ENCODE measurements around the gene TMEM151B. TPM values are rescaled to one million over a fixed set of nuclear protein-coding genes. Genes with fewer than 3 reads are reported as not detected.

TMEM151B gene
- polyA plus RNA-seq, 1 of the 3 experiments (the other 2 are of a cell fraction): 0.05 TPM

DNA sequence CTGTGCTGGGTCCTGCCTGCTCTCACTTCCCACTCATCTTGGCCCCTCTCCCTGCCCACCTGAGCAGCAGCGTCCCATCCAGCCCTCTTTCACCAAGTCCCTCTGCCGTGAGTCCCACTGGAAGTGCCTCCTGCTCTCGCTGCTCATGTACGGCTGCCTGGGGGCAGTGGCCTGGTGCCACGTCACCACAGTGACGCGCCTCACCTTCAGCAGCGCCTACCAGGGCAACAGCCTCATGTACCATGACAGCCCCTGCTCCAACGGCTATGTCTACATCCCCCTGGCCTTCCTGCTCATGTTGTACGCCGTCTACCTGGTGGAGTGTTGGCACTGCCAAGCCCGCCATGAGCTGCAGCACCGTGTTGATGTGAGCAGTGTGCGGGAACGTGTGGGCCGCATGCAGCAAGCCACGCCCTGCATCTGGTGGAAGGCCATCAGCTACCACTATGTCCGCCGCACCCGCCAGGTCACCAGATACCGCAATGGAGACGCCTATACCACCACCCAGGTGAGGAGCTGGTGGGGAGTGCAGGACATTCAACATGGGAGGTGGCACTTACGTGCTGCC, 2.8 kb downstream of the TMEM151B start:
- no peaks in the 10 kb centered on the region for H3K9me3 ChIP-seq

GRCh38 chr6:44273617-44274016, 3.4 kb downstream of the TMEM151B start:
- peaks cover 31% of the 10 kb centered on the region for H3K27me3 ChIP-seq (ENCODE audit: insufficient read depth)
- no peaks in the 10 kb centered on the region for H3K9me3 ChIP-seq
- H3K36me3 ChIP-seq (replicated peaks in 1 of 2; ENCODE audit: control insufficient read depth in 1 of 2, insufficient read depth in 2 of 2, low read length in 1 of 2): no peaks in the 10 kb centered on the region
- no peak for DNase-seq
- H2AFZ ChIP-seq (ENCODE audit: low read depth): no peak overlapping the region
- ChIA-PET POLR2A (no interaction called here), CTCF (interaction anchor here (1.6 to 1.8 kb wide), 2 partner anchors 31 to 39 kb away, joined by 4 to 9 read pairs; partner anchors contain the start of gene AARS2)
- H3K4me2 ChIP-seq: no peak overlapping the region
- no peak overlapping the region for H3K27ac ChIP-seq (ENCODE audit: low read depth in 2 of 2, low read length in 1 of 2)
- H3K79me2 ChIP-seq (ENCODE audit: insufficient read depth): no peaks in the 10 kb centered on the region
- 0% methylated on average over 1 of the region's 1 CpG for WGBS (ENCODE audit: low lambda C conversion rate)
- H3K4me1 ChIP-seq (ENCODE audit: control insufficient read depth in 1 of 2, insufficient read depth in 2 of 2, low read depth in 1 of 2, low read length in 1 of 2): peaks cover 0 to 15% of the 10 kb centered on the region in 2 experiments; a peak in 1 of 4 replicates
- peaks cover 7% of the 10 kb centered on the region for H3F3A ChIP-seq (replicated peaks; ENCODE audit: insufficient read depth)
- no peaks in the 10 kb centered on the region for H3K9me2 ChIP-seq
- no peak overlapping the region for H3K4me3 ChIP-seq (ENCODE audit: low read depth in 2 of 2, low read length in 1 of 2)
- no peak overlapping the region for H3K9ac ChIP-seq
- TF ChIP-seq GATA2 (CRISPR knock-in tag; IDR thresholded peaks at IDR 0.05) (no peak), ELF1 (IDR thresholded peaks at IDR 0.05) (no peak), TEAD4 (IDR thresholded peaks at IDR 0.05; ENCODE audit: borderline replicate concordance, insufficient read depth) (no peak), RFX5 (IDR thresholded peaks at IDR 0.05; ENCODE audit: low read length) (no peak), FOXM1 (IDR thresholded peaks at IDR 0.05; ENCODE audit: low read depth) (no peak), POLR2AphosphoS5 (IDR thresholded peaks at IDR 0.05; ENCODE audit: low read depth, low read length) (no peak), JUND (IDR thresholded peaks at IDR 0.05) (no peak), REST (IDR thresholded peaks at IDR 0.05; ENCODE audit: low read depth, low read length) (no peak)
- TF ChIP-seq, protein P1, sequence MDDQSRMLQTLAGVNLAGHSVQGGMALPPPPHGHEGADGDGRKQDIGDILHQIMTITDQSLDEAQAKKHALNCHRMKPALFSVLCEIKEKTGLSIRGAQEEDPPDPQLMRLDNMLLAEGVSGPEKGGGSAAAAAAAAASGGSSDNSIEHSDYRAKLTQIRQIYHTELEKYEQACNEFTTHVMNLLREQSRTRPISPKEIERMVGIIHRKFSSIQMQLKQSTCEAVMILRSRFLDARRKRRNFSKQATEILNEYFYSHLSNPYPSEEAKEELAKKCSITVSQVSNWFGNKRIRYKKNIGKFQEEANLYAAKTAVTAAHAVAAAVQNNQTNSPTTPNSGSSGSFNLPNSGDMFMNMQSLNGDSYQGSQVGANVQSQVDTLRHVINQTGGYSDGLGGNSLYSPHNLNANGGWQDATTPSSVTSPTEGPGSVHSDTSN (IDR thresholded peaks at IDR 0.05): no peak
- TF ChIP-seq, protein P2, sequence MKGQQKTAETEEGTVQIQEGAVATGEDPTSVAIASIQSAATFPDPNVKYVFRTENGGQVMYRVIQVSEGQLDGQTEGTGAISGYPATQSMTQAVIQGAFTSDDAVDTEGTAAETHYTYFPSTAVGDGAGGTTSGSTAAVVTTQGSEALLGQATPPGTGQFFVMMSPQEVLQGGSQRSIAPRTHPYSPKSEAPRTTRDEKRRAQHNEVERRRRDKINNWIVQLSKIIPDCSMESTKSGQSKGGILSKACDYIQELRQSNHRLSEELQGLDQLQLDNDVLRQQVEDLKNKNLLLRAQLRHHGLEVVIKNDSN (IDR thresholded peaks at IDR 0.05; ENCODE audit: borderline replicate concordance, low read depth): no peak
- TF ChIP-seq, protein P3, sequence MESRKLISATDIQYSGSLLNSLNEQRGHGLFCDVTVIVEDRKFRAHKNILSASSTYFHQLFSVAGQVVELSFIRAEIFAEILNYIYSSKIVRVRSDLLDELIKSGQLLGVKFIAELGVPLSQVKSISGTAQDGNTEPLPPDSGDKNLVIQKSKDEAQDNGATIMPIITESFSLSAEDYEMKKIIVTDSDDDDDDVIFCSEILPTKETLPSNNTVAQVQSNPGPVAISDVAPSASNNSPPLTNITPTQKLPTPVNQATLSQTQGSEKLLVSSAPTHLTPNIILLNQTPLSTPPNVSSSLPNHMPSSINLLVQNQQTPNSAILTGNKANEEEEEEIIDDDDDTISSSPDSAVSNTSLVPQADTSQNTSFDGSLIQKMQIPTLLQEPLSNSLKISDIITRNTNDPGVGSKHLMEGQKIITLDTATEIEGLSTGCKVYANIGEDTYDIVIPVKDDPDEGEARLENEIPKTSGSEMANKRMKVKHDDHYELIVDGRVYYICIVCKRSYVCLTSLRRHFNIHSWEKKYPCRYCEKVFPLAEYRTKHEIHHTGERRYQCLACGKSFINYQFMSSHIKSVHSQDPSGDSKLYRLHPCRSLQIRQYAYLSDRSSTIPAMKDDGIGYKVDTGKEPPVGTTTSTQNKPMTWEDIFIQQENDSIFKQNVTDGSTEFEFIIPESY (IDR thresholded peaks at IDR 0.05; ENCODE audit: borderline replicate concordance, low read depth): no peak
- no peaks in the 10 kb centered on the region for H4K20me1 ChIP-seq (ENCODE audit: insufficient read depth)

More for the DNA sequence above, 2.8 kb downstream of the TMEM151B start:
- H3K4me1 ChIP-seq (ENCODE audit: control insufficient read depth in 1 of 2, insufficient read depth in 2 of 2, low read depth in 1 of 2, low read length in 1 of 2): peaks cover 0 to 21% of the 10 kb centered on the region in 2 experiments; a peak in 1 of 4 replicates
- no peak overlapping the region for H3K9ac ChIP-seq
- H3K9me2 ChIP-seq: no peaks in the 10 kb centered on the region
- H3F3A ChIP-seq (replicated peaks; ENCODE audit: insufficient read depth): peaks cover 7% of the 10 kb centered on the region
- H3K27me3 ChIP-seq (ENCODE audit: insufficient read depth): peaks cover 36% of the 10 kb centered on the region
- no peak overlapping the region for H2AFZ ChIP-seq (ENCODE audit: low read depth)
- ChIA-PET CTCF (interaction anchor here (1.8 kb wide), 1 partner anchor 32 kb away, joined by 9 read pairs; no protein-coding TSS in a partner anchor), POLR2A (no interaction called here)
- no peak for TF ChIP-seq FOSL2 (IDR thresholded peaks at IDR 0.05; ENCODE audit: borderline replicate concordance, low read depth)
- no peak for TF ChIP-seq FOXM1 (IDR thresholded peaks at IDR 0.05; ENCODE audit: low read depth)
- TF ChIP-seq EZH2phosphoT487 (IDR thresholded peaks at IDR 0.05; ENCODE audit: borderline replicate concordance, low read depth): no peak
- no peak for TF ChIP-seq GABPA (IDR thresholded peaks at IDR 0.05; ENCODE audit: low read depth)
- TF ChIP-seq GATA2 (CRISPR knock-in tag; IDR thresholded peaks at IDR 0.05): no peak
- TF ChIP-seq NFIC (IDR thresholded peaks at IDR 0.05; ENCODE audit: borderline replicate concordance): no peak
- TF ChIP-seq, protein P4, sequence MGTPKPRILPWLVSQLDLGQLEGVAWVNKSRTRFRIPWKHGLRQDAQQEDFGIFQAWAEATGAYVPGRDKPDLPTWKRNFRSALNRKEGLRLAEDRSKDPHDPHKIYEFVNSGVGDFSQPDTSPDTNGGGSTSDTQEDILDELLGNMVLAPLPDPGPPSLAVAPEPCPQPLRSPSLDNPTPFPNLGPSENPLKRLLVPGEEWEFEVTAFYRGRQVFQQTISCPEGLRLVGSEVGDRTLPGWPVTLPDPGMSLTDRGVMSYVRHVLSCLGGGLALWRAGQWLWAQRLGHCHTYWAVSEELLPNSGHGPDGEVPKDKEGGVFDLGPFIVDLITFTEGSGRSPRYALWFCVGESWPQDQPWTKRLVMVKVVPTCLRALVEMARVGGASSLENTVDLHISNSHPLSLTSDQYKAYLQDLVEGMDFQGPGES (IDR thresholded peaks at IDR 0.05; ENCODE audit: low read depth, low read length): no peak
- TF ChIP-seq RXRA (IDR thresholded peaks at IDR 0.05; ENCODE audit: borderline replicate concordance, low read depth): no peak
- TF ChIP-seq RCOR1 (IDR thresholded peaks at IDR 0.05; ENCODE audit: low read length): no peak
- no peak for TF ChIP-seq EP300 (IDR thresholded peaks at IDR 0.05; ENCODE audit: borderline replicate concordance in 1 of 2, low read depth in 1 of 2, low read length in 1 of 2)
- no peak for TF ChIP-seq FOXJ3 (CRISPR knock-in tag; IDR thresholded peaks at IDR 0.05)
- TF ChIP-seq RFX5 (IDR thresholded peaks at IDR 0.05; ENCODE audit: low read length): no peak
- TF ChIP-seq MXI1 (IDR thresholded peaks at IDR 0.05; ENCODE audit: low read depth, low read length): no peak
- TF ChIP-seq TAF1 (IDR thresholded peaks at IDR 0.05; ENCODE audit: borderline replicate concordance, low read depth, low read length): no peak
- H3K4me2 ChIP-seq: no peak overlapping the region
- peak; percentile 16 for DNase-seq
- H4K20me1 ChIP-seq (ENCODE audit: insufficient read depth): no peaks in the 10 kb centered on the region
- no peak overlapping the region for H3K4me3 ChIP-seq (ENCODE audit: low read depth in 2 of 2, low read length in 1 of 2)
- H3K36me3 ChIP-seq (replicated peaks in 1 of 2; ENCODE audit: control insufficient read depth in 1 of 2, insufficient read depth in 2 of 2, low read length in 1 of 2): no peaks in the 10 kb centered on the region
- WGBS (ENCODE audit: low lambda C conversion rate): 78% methylated on average over 20 of the region's 23 CpGs
- H3K79me2 ChIP-seq (ENCODE audit: insufficient read depth): no peaks in the 10 kb centered on the region
- no peak overlapping the region for H3K27ac ChIP-seq (ENCODE audit: low read depth in 2 of 2, low read length in 1 of 2)
